ENCODE data around the gene FBXL4. TPM values are rescaled to one million over a fixed set of nuclear protein-coding genes. Genes with fewer than 3 reads are reported as not detected.
A peak's percentile ranks its signal among the peaks of the same experiment; 100 is the strongest.

Gene FBXL4
- polyA plus RNA-seq (2013, experiment 1 of 2; ENCODE audit: insufficient read length) = 9.7 TPM
- 11.0 TPM for polyA plus RNA-seq (2013, experiment 2 of 2; ENCODE audit: insufficient read length)

- DNase-seq = peak; percentile 78
These were observed at the start of gene FBXL4 for GRCh38 chr6:98947411-98948292. Gene FBXL4, minus strand, starts transcription at chr6:98947946. Its CDS starts 20,958 bp downstream, at chr6:98926988.

GRCh38 chr6:98995116-98995515, 47.4 kb upstream of the FBXL4 start:
- no peak for DNase-seq

GRCh38 chr6:98992535-98992934, 44.8 kb upstream of the FBXL4 start:
- no peak for DNase-seq

GRCh38 chr6:98986071-98986615, 38.4 kb upstream of the FBXL4 start:
- no peak for DNase-seq

GRCh38 chr6:98985391-98985790, 37.6 kb upstream of the FBXL4 start:
- no peak for DNase-seq

- no peak for DNase-seq
These were observed 36.4 kb upstream of the FBXL4 start for GRCh38 chr6:98984121-98984520.

GRCh38 chr6:98981473-98981872, 33.7 kb upstream of the FBXL4 start:
- DNase-seq = no peak

GRCh38 chr6:98980819-98981218, 33.1 kb upstream of the FBXL4 start:
- no peak for DNase-seq

GRCh38 chr6:98977671-98978292, 30.0 kb upstream of the FBXL4 start:
- DNase-seq = no peak

GRCh38 chr6:98976674-98977385, 29.1 kb upstream of the FBXL4 start:
- no peak for DNase-seq

- DNase-seq = no peak
These were observed 27.7 kb upstream of the FBXL4 start for GRCh38 chr6:98975421-98975820.

- DNase-seq = no peak
These were observed 26.6 kb upstream of the FBXL4 start for GRCh38 chr6:98974309-98974708.

- DNase-seq = no peak
These were observed 25.8 kb upstream of the FBXL4 start for GRCh38 chr6:98973571-98973970.

GRCh38 chr6:98971303-98971702, 23.6 kb upstream of the FBXL4 start:
- DNase-seq = no peak

GRCh38 chr6:98970469-98970868, 22.7 kb upstream of the FBXL4 start:
- no peak for DNase-seq

GRCh38 chr6:98967616-98968015, 19.9 kb upstream of the FBXL4 start:
- DNase-seq = no peak

GRCh38 chr6:98959631-98960030, 11.9 kb upstream of the FBXL4 start:
- no peak for DNase-seq

- DNase-seq = no peak
These were observed 11.0 kb upstream of the FBXL4 start for GRCh38 chr6:98958776-98959175.

- DNase-seq = peak; percentile 29
These were observed 9.7 kb upstream of the FBXL4 start for GRCh38 chr6:98957450-98957849.

- no peak for DNase-seq
These were observed 1.8 kb upstream of the FBXL4 start for GRCh38 chr6:98949589-98949988.

- no peak for DNase-seq
These were observed 801 bp downstream of the FBXL4 start for GRCh38 chr6:98946879-98947410.

GRCh38 chr6:98946266-98946878, 1.4 kb downstream of the FBXL4 start:
- no peak for DNase-seq
